ENCODE results near the gene GPC3.

The GPC3 gene

DNA sequence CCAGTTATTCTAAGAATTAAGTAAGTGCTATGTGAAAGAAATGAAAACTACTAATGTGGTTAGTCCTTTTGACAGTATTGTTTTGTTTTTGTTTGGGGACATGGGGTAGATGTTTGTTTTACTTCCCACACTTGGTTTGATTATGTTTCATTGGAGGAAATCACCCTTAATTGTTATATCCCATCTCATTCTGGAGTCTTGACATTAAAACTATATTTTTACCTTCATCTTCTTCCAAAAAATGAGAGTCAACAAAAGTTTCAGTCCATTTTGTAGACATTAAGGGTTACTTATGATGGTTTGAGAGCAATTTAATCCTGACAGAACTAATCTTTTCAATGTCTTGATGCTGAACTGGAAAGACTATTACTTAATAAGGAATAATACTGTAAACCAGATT is 108.7 kb downstream of the GPC3 start:
- TF ChIP-seq ZFX (IDR thresholded peaks at IDR 0.05; ENCODE audit: borderline replicate concordance) = no peak
- TF ChIP-seq, protein P1, sequence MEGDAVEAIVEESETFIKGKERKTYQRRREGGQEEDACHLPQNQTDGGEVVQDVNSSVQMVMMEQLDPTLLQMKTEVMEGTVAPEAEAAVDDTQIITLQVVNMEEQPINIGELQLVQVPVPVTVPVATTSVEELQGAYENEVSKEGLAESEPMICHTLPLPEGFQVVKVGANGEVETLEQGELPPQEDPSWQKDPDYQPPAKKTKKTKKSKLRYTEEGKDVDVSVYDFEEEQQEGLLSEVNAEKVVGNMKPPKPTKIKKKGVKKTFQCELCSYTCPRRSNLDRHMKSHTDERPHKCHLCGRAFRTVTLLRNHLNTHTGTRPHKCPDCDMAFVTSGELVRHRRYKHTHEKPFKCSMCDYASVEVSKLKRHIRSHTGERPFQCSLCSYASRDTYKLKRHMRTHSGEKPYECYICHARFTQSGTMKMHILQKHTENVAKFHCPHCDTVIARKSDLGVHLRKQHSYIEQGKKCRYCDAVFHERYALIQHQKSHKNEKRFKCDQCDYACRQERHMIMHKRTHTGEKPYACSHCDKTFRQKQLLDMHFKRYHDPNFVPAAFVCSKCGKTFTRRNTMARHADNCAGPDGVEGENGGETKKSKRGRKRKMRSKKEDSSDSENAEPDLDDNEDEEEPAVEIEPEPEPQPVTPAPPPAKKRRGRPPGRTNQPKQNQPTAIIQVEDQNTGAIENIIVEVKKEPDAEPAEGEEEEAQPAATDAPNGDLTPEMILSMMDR (IDR thresholded peaks at IDR 0.05) = no peak
- H3K27ac ChIP-seq = no peak overlapping the region

DNA sequence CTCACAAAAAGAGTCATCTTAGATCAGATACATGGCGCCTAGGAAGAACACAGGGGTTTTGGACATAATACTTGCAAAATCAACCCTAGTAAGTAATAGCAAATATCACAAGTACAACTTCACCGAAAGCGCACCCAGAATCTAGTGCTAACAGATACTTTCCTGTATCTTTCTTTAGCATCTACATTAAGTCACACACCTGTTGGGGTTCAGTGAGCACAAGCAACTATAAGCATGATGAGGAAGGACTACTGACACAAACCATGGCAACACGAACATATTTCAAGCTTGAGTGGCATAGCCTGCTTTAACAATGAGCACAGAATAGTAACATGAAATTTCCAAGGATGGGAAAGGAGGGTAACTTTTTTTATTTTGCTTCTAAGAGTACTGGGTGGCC is 116.1 kb downstream of the GPC3 start:
- H3K27ac ChIP-seq = no peak overlapping the region
- TF ChIP-seq ZFX (IDR thresholded peaks at IDR 0.05; ENCODE audit: borderline replicate concordance) = no peak
- TF ChIP-seq, protein P1 (IDR thresholded peaks at IDR 0.05) = no peak

DNA sequence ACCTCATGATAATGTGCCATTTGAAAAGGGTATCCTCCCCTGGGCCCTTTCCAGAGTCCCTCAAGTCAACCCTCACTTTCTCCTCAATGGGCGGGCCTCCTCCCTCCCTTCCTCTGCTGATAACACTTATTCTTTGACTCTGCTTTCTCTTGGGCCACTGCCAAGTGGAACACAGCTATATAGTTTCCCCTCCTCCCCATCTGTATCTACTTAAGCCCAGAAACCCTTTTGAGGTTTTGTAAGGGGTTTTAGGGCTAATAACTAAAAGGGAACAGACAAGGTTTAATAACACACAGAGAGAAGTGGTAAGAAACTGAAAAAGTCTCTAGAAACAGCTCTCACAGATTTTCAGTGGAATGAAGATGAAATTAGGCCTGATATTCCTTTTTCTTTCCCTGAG is 116.7 kb downstream of the GPC3 start:
- H3K27ac ChIP-seq = no peak overlapping the region
- TF ChIP-seq, protein P1 (IDR thresholded peaks at IDR 0.05) = no peak
- TF ChIP-seq ZFX (IDR thresholded peaks at IDR 0.05; ENCODE audit: borderline replicate concordance) = no peak

DNA sequence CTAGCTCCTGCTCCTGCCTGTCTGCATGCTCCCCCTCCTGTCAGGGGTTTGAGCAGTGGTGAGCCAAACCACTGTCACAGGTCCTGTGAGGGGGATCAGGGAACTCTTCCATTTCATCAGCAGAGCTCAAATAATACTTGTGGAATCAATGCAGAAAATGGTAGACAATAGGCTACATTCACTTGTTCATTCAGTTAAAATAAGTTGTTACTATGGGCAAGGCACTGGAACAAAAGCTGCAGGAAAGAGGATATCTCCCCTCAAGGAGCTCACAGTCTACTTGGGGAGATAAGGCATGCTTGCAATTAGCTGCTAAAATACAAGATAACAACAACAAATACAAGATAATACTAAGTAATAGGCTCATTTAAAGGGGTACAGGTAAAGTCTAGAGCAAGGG is 117.1 kb downstream of the GPC3 start:
- no peak overlapping the region for H3K27ac ChIP-seq
- TF ChIP-seq, protein P1 (IDR thresholded peaks at IDR 0.05) = no peak
- TF ChIP-seq ZFX (IDR thresholded peaks at IDR 0.05; ENCODE audit: borderline replicate concordance) = no peak

DNA sequence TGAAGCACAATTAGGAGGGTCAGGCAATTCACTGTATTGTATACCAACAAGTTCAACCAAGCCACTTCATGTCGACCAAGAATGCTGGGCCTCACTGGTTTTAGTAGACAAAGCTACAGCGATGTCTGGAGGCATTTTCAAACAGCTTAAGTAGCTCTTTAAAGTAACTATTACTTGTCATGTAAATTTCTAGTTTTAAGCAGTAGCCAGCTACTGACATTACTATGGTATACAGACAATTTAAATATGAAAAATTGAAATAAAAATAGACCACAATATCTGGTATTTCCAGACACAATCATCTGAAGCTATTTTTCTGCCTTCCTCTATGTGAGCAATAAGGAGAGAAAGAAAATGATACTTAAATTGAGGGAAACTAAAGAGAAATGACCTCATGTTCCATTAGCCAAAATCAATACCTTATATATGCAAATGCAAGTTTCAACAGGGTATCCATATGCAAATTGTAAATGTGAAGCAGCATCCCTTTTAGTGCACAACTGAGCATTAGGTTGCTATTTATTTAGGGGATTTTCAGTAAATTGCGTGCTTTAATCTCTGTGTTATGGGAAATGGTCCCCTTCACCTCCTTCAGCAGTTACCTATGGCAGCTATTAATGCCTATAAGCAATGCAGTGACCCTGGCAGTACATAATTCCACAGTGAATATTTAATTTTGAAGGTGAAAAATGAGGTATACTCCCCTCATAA is 119.5 kb downstream of the GPC3 start:
- TF ChIP-seq ZFX (IDR thresholded peaks at IDR 0.05; ENCODE audit: borderline replicate concordance) = no peak
- TF ChIP-seq, protein P1 (IDR thresholded peaks at IDR 0.05) = no peak

DNA sequence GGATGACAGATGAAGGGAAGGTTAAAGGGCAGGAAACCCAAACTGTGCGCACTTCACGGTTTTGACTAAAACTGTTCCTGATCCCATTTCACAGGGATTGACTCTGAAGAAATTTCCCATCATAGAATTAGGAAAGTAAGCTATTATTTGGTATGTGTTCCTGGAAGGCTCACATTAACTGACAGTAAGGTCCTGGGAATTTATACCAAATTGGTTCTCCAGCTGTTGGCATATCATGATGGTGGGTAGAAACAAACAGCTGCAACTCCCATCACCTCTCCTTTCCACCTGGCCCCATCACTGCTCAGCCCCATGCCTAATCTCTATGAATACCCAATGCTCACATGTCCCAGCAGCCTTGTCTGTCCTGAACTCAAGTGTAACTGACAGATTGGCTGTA is 121.2 kb downstream of the GPC3 start:
- TF ChIP-seq ZFX (IDR thresholded peaks at IDR 0.05; ENCODE audit: borderline replicate concordance) = no peak
- TF ChIP-seq, protein P1 (IDR thresholded peaks at IDR 0.05) = no peak
- no peak overlapping the region for H3K27ac ChIP-seq

More for the DNA sequence above, 119.5 kb downstream of the GPC3 start:
- no peak overlapping the region for H3K27ac ChIP-seq

DNA sequence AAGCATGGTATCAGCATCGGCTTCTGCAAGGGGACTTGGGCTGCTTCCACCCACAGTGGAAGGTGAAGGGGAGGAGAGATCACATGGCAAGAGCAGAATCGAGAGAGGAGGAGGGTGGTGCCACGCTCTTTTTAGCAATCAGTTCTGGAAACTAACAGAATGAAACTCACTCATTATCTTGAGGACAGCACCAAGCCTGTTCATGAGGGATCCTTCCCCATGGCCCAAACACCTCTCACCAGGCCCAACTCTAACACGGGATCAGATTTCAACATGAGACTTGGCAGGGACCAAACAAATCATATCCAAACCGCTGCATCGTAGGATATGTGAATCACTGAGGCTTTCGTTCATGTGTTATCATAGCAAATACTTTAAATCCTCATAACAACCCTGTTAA is 125.5 kb downstream of the GPC3 start:
- TF ChIP-seq ZFX (IDR thresholded peaks at IDR 0.05; ENCODE audit: borderline replicate concordance) = no peak
- TF ChIP-seq, protein P1 (IDR thresholded peaks at IDR 0.05) = no peak
- no peak overlapping the region for H3K27ac ChIP-seq
